Upper lobe of left lung (tissue), 6 donors: ENCODE results near the gene TP73. TPM values are rescaled to one million over a fixed set of nuclear protein-coding genes. Genes with fewer than 3 reads are reported as not detected.

Source experiments
- ATAC-seq, 2 donors: fragments of 200-7000 bp; cut with Tn5 transposase; one replicate each; pipeline ENCODE4 v1.9.1; 2022; ENCODE audit warnings: mild to moderate bottlenecking in 2 of 2, moderate library complexity in 2 of 2; ENCODE audit not compliant: low FRiP score in 2 of 2
- DNase-seq, 2 donors: peaks; one replicate each; pipeline ENCODE4 v3.0.0-alpha.2; 2019 to 2020
- H3K27ac ChIP-seq, 4 donors: fragments of 200-600 bp; sonication (generic); one replicate each; pipeline ENCODE4 v1.5.1; 2016 to 2019
- H3K27me3 ChIP-seq, 4 donors: fragments of 200-600 bp; sonication (generic); one replicate each; pipeline ENCODE4 v1.5.1; 2017 to 2019
- H3K36me3 ChIP-seq, 4 donors: fragments of 200-600 bp; sonication (generic); one replicate each; pipeline ENCODE4 v1.5.1; 2016 to 2019
- H3K4me1 ChIP-seq, 4 donors: fragments of 200-600 bp; sonication (generic); one replicate each; pipeline ENCODE4 v1.5.1; 2018 to 2019
- H3K4me3 ChIP-seq, 4 donors: fragments of 200-600 bp; sonication (generic); one replicate each; pipeline ENCODE4 v1.5.1; 2017 to 2019; ENCODE audit warnings: mild to moderate bottlenecking in 2 of 4, moderate library complexity in 1 of 4
- H3K9me3 ChIP-seq, 4 donors: fragments of 200-600 bp; sonication (generic); one replicate each; pipeline ENCODE4 v1.5.1; 2018 to 2019
- CTCF ChIP-seq, 6 experiments: fragments of 450-650 bp in 4 of 6; fragments of 200-600 bp in 2 of 6; sonication (generic) in 2 of 6; IDR thresholded peaks; one replicate each; pipeline ENCODE4 v1.5.1; 2016 to 2019; ENCODE audit warnings: antibody characterized with exemption in 6 of 6
- EP300 ChIP-seq, 4 donors: sonication (generic); formaldehyde crosslinking; IDR thresholded peaks; one replicate each; pipeline ENCODE4 v1.5.1; 2017; ENCODE audit warnings: antibody characterized with exemption in 4 of 4, control low read depth in 2 of 4
- POLR2A ChIP-seq, 4 donors: fragments of 450-650 bp; IDR thresholded peaks; one replicate each; pipeline ENCODE4 v1.5.1; 2016 to 2017; ENCODE audit warnings: antibody characterized with exemption in 4 of 4, mild to moderate bottlenecking in 2 of 4
- POLR2AphosphoS5 ChIP-seq, 2 donors: sonication (generic); formaldehyde crosslinking; IDR thresholded peaks; one replicate each; pipeline ENCODE4 v1.5.1; 2017; ENCODE audit warnings: antibody characterized with exemption in 2 of 2
- WGBS, 2 donors: methylation state at CpG; one replicate each; pipeline ENCODE4 v1.1.5; 2017 to 2018; 5-methylcytosine and 5-hydroxymethylcytosine counted together
- total RNA-seq, 6 donors: library from RNA; depleted of rRNA in 4 of 6; stranded (reverse); fragments of >200 nt in 4 of 6; gene quantifications; one replicate each; pipeline versions ENCODE4 v1.1.0 to v1.2.1, GENCODE V29; 2016 to 2021
- donor health status: DM: no; HTN: no; CAD: no; lungs with moderate emphysema.
- donor health status: DM: no; HTN: yes; CAD: no; lungs with severe emphysema.

TP73 gene
- total RNA-seq, 6 donors from 2014 or later, result 0.77 to 9.8 (median 4.1) TPM

- Histone ChIP-seq H3K9me3 (no peaks in the 10 kb centered on the region), H3K27me3 (peaks cover 0 to 36% (median 23%) of the 10 kb centered on the region in 4 donors), H3K4me1 (peaks cover 36 to 45% (median 40%) of the 10 kb centered on the region in 4 donors), H3K36me3 (peaks cover 5 to 19% (median 13%) of the 10 kb centered on the region in 4 donors), H3K27ac (no peak overlapping the region), H3K4me3 (peak overlapping the region; percentile 93 to 100 (median 97))
- WGBS, 2 donors, result 9 to 11% methylated on average over 41 to 49 of the region's 50 CpGs
- TF ChIP-seq EP300 (IDR thresholded peaks at IDR 0.05) (no peak), POLR2AphosphoS5 (IDR thresholded peaks at IDR 0.05) (peak in 1 of 2 donors; percentile 30), CTCF (IDR thresholded peaks at IDR 0.05) (no peak), POLR2A (IDR thresholded peaks at IDR 0.05) (no peak)
- DNase-seq, result peak in 1 of 2 donors; percentile 83
- ATAC-seq, result no peak
Observed at GRCh38 chr1:3650248-3651025, 1.9 kb upstream of the TP73 start.

GRCh38 chr1:3651026-3651929 lies 1.0 kb upstream of the TP73 start:
- no peak for TF ChIP-seq EP300 (IDR thresholded peaks at IDR 0.05)
- no peak for TF ChIP-seq POLR2AphosphoS5 (IDR thresholded peaks at IDR 0.05)
- TF ChIP-seq POLR2A (IDR thresholded peaks at IDR 0.05), result no peak
- no peak for TF ChIP-seq CTCF (IDR thresholded peaks at IDR 0.05)
- DNase-seq (peak in 1 of 2 donors; percentile 86), ATAC-seq (no peak)
- Histone ChIP-seq H3K27ac (no peak overlapping the region), H3K4me1 (peaks cover 36 to 45% (median 40%) of the 10 kb centered on the region in 4 donors), H3K9me3 (no peaks in the 10 kb centered on the region), H3K36me3 (peaks cover 5 to 11% (median 6%) of the 10 kb centered on the region in 4 donors), H3K27me3 (peaks cover 0 to 36% (median 23%) of the 10 kb centered on the region in 4 donors), H3K4me3 (peak overlapping the region in 3 of 4 donors; percentile 96 to 100 (median 98))
- WGBS, 2 donors, result 2% methylated on average over 10 of the region's 83 CpGs; no CpG with 5 or more reads in 1 of the 2 donors

GRCh38 chr1:3652548-3653285 lies 401 bp downstream of the TP73 start:
- ATAC-seq (no peak), DNase-seq (peak in 1 of 2 donors; percentile 88)
- Histone ChIP-seq H3K27ac (no peak overlapping the region), H3K4me1 (peaks cover 36 to 45% (median 40%) of the 10 kb centered on the region in 4 donors), H3K9me3 (no peaks in the 10 kb centered on the region), H3K27me3 (peaks cover 0 to 36% (median 23%) of the 10 kb centered on the region in 4 donors), H3K36me3 (no peaks in the 10 kb centered on the region), H3K4me3 (peak overlapping the region in 3 of 4 donors; percentile 36 to 55 (median 46))
- WGBS, 2 donors, result 11% methylated on average over 15 of the region's 68 CpGs; no CpG with 5 or more reads in 1 of the 2 donors
- TF ChIP-seq POLR2AphosphoS5 (IDR thresholded peaks at IDR 0.05), result no peak
- no peak for TF ChIP-seq POLR2A (IDR thresholded peaks at IDR 0.05)
- TF ChIP-seq EP300 (IDR thresholded peaks at IDR 0.05), result no peak
- no peak for TF ChIP-seq CTCF (IDR thresholded peaks at IDR 0.05)

GRCh38 chr1:3653286-3653618 lies 936 bp downstream of the TP73 start:
- Histone ChIP-seq H3K4me1 (peaks cover 36 to 45% (median 40%) of the 10 kb centered on the region in 4 donors), H3K27me3 (peaks cover 0 to 36% (median 23%) of the 10 kb centered on the region in 4 donors), H3K36me3 (no peaks in the 10 kb centered on the region), H3K27ac (no peak overlapping the region), H3K9me3 (no peaks in the 10 kb centered on the region), H3K4me3 (peak overlapping the region in 2 of 4 donors; percentile 36 to 55)
- ATAC-seq, result no peak
- DNase-seq, result no peak
- 28 to 35% methylated on average over 8 to 10 of the region's 10 CpGs for WGBS, 2 donors
- no peak for TF ChIP-seq CTCF (IDR thresholded peaks at IDR 0.05)
- no peak for TF ChIP-seq POLR2AphosphoS5 (IDR thresholded peaks at IDR 0.05)
- no peak for TF ChIP-seq EP300 (IDR thresholded peaks at IDR 0.05)
- no peak for TF ChIP-seq POLR2A (IDR thresholded peaks at IDR 0.05)
